ENCODE results near the gene MKRN2OS. TPM values are rescaled to one million over a fixed set of nuclear protein-coding genes. Genes with fewer than 3 reads are reported as not detected.

MKRN2OS gene
- total and polyA plus RNA-seq, 2 donors (not counting 1 experiment from before 2014, with no cell fraction given), result not detected

DNA sequence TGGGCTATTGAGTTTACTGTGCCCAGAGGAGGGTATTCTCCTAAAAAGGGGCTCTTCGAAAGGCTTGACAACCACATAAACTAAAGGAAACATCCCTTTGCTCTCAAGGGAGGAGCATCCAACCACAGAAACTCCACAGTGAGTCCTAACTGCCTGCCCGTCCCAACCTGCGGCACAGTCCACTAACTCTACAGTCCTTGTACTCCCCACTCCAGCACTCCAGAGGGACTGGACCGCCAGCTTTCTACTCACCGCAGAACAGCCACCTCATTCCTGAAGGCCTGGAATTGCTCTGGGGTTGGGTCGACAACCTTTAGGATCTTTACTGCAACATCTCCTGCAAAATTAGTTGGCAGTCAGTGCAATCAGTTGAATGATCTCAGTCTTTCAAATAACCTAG lies 46.2 kb upstream of the MKRN2OS start:
- H3K4me1 ChIP-seq (ENCODE audit: control insufficient read depth, extremely low read depth, insufficient read depth, low read length), result peaks cover 2% of the 10 kb centered on the region
- peaks cover 10% of the 10 kb centered on the region for H3K36me3 ChIP-seq (ENCODE audit: control insufficient read depth, insufficient read depth, low read length)
- no peak overlapping the region for H3K4me2 ChIP-seq (ENCODE audit: extremely low read depth, insufficient read depth, low read length)
- no peak overlapping the region for H2AFZ ChIP-seq (ENCODE audit: low read length)
- no peak overlapping the region for H3K9ac ChIP-seq (ENCODE audit: insufficient read depth, low read length)
- H3K4me3 ChIP-seq (replicated peaks in 1 of 4; ENCODE audit: control extremely low read depth in 1 of 4, insufficient read depth in 1 of 4, low read depth in 3 of 4, low read length in 4 of 4), result no peak overlapping the region
- H3K27me3 ChIP-seq (ENCODE audit: control insufficient read depth, insufficient read depth, low read length), result no peaks in the 10 kb centered on the region
- no peak overlapping the region for H3K27ac ChIP-seq (ENCODE audit: insufficient read depth, low read length)
- no peaks in the 10 kb centered on the region for H4K20me1 ChIP-seq (ENCODE audit: control insufficient read depth, extremely low read depth, insufficient read depth, low read length)
- H3K79me2 ChIP-seq (ENCODE audit: control insufficient read depth, insufficient read depth, low read length), result peaks cover 1% of the 10 kb centered on the region
- no peak for TF ChIP-seq EZH2 (IDR thresholded peaks at IDR 0.05; ENCODE audit: low read length, missing control alignments)
- TF ChIP-seq, protein P1, sequence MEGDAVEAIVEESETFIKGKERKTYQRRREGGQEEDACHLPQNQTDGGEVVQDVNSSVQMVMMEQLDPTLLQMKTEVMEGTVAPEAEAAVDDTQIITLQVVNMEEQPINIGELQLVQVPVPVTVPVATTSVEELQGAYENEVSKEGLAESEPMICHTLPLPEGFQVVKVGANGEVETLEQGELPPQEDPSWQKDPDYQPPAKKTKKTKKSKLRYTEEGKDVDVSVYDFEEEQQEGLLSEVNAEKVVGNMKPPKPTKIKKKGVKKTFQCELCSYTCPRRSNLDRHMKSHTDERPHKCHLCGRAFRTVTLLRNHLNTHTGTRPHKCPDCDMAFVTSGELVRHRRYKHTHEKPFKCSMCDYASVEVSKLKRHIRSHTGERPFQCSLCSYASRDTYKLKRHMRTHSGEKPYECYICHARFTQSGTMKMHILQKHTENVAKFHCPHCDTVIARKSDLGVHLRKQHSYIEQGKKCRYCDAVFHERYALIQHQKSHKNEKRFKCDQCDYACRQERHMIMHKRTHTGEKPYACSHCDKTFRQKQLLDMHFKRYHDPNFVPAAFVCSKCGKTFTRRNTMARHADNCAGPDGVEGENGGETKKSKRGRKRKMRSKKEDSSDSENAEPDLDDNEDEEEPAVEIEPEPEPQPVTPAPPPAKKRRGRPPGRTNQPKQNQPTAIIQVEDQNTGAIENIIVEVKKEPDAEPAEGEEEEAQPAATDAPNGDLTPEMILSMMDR (conservative IDR thresholded peaks at IDR 0.05 in 1 of 2, IDR thresholded peaks at IDR 0.05 in 1 of 2; ENCODE audit: low read depth in 1 of 2, low read length in 2 of 2), result no peak
- no peak for DNase-seq (ENCODE audit: low read depth in 2 of 2)
- H3K9me3 ChIP-seq (ENCODE audit: control insufficient read depth, insufficient read depth, low read depth, low read length), result no peaks in the 10 kb centered on the region

DNA sequence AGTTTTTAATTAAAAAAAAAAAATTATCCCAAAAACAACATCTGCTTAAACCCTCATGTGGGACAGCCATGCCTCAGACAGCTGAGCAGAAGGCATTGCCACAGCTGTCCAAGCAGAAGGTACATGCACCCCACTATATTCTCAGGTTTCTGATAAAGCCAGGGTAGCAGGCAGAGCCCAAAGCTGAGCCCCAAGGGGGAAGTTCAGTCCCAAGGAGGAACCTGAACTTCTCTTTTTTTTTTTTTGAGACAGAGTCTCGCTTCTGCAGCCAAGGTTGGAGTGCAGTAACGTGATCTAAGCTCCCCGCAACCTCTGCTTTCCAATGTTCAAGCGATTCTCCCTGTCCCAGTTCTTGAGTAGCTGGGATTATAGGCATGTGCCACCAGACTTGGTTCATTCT lies 44.8 kb upstream of the MKRN2OS start:
- Histone ChIP-seq H3K79me2 (ENCODE audit: control insufficient read depth, insufficient read depth, low read length) (peaks cover 1% of the 10 kb centered on the region), H3K27me3 (ENCODE audit: control insufficient read depth, insufficient read depth, low read length) (no peaks in the 10 kb centered on the region), H4K20me1 (ENCODE audit: control insufficient read depth, extremely low read depth, insufficient read depth, low read length) (no peaks in the 10 kb centered on the region), H3K4me3 (replicated peaks in 1 of 4; ENCODE audit: control extremely low read depth in 1 of 4, insufficient read depth in 1 of 4, low read depth in 3 of 4, low read length in 4 of 4) (no peak overlapping the region), H3K9me3 (ENCODE audit: control insufficient read depth, insufficient read depth, low read depth, low read length) (no peaks in the 10 kb centered on the region), H3K4me2 (ENCODE audit: extremely low read depth, insufficient read depth, low read length) (no peak overlapping the region), H3K27ac (ENCODE audit: insufficient read depth, low read length) (no peak overlapping the region), H3K9ac (ENCODE audit: insufficient read depth, low read length) (no peak overlapping the region), H3K4me1 (ENCODE audit: control insufficient read depth, extremely low read depth, insufficient read depth, low read length) (peaks cover 2% of the 10 kb centered on the region), H2AFZ (ENCODE audit: low read length) (no peak overlapping the region), H3K36me3 (ENCODE audit: control insufficient read depth, insufficient read depth, low read length) (peaks cover 15% of the 10 kb centered on the region)
- TF ChIP-seq, protein P1 (conservative IDR thresholded peaks at IDR 0.05 in 1 of 2, IDR thresholded peaks at IDR 0.05 in 1 of 2; ENCODE audit: low read depth in 1 of 2, low read length in 2 of 2), result no peak
- no peak for TF ChIP-seq EZH2 (IDR thresholded peaks at IDR 0.05; ENCODE audit: low read length, missing control alignments)
- no peak for DNase-seq (ENCODE audit: low read depth in 2 of 2)

DNA sequence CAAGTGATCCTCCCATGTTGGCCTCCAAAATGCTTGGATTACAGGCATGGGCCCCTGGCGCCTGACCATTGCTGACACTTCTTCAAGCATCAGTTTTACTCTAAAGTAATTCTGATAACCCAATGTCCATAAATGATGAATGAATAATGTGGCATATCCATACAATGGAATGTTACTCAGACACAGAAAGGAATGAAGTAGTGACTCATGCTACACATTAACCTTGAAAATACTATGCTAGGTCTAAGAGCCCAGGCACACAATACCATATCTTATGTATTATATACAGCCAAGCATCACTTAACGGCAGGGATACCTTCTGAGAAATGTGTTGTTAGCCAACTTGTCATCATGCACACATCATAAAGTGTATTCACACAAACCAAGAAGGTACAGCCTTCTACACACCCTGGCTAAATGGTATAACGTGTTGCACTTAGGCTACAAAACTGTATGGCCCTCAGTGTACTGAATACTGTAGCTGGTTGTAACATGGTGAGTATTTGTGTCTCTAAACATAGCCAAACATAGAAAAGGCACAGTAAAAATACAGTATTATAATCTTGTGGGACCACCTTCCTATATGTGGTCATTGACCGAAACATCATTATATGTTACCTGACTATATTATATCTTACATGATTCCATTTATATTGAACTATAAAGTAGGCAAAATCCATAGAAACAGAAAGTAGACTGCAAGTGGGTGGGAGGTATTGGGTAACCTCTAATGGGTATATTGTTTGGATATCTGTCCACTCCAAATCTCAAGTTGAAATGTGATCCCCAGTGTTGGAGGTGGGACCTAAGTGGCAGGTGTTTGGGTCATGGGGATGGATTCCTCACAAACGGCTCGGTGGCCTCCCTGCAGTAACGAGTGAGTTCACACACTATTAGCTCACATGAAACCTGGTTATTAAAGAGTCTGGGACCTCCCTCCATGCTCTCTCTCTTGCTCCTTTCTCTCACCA lies 43.0 kb upstream of the MKRN2OS start:
- H3K36me3 ChIP-seq (ENCODE audit: control insufficient read depth, insufficient read depth, low read length), result peaks cover 27% of the 10 kb centered on the region
- H3K27ac ChIP-seq (ENCODE audit: insufficient read depth, low read length), result no peak overlapping the region

More for the DNA sequence above, 43.0 kb upstream of the MKRN2OS start:
- Histone ChIP-seq H3K4me3 (replicated peaks in 1 of 4; ENCODE audit: control extremely low read depth in 1 of 4, insufficient read depth in 1 of 4, low read depth in 3 of 4, low read length in 4 of 4) (no peak overlapping the region), H3K9me3 (ENCODE audit: control insufficient read depth, insufficient read depth, low read depth, low read length) (no peaks in the 10 kb centered on the region), H3K79me2 (ENCODE audit: control insufficient read depth, insufficient read depth, low read length) (peaks cover 1% of the 10 kb centered on the region), H2AFZ (ENCODE audit: low read length) (no peak overlapping the region), H3K4me1 (ENCODE audit: control insufficient read depth, extremely low read depth, insufficient read depth, low read length) (peaks cover 2% of the 10 kb centered on the region), H3K27me3 (ENCODE audit: control insufficient read depth, insufficient read depth, low read length) (no peaks in the 10 kb centered on the region), H3K4me2 (ENCODE audit: extremely low read depth, insufficient read depth, low read length) (peak overlapping the region; percentile 10), H4K20me1 (ENCODE audit: control insufficient read depth, extremely low read depth, insufficient read depth, low read length) (no peaks in the 10 kb centered on the region), H3K9ac (ENCODE audit: insufficient read depth, low read length) (no peak overlapping the region)
- peak in 1 of 2 donors; percentile 50 for DNase-seq (ENCODE audit: low read depth in 2 of 2)
- TF ChIP-seq, protein P1 (conservative IDR thresholded peaks at IDR 0.05 in 1 of 2, IDR thresholded peaks at IDR 0.05 in 1 of 2; ENCODE audit: low read depth in 1 of 2, low read length in 2 of 2), result no peak
- no peak for TF ChIP-seq EZH2 (IDR thresholded peaks at IDR 0.05; ENCODE audit: low read length, missing control alignments)
